Small intestine (tissue), 7 donors: ENCODE measurements around the gene EIF4EBP3. TPM values are rescaled to one million over a fixed set of nuclear protein-coding genes. Genes with fewer than 3 reads are reported as not detected.

ENCODE experiments used
- DNase-seq, 2 donors: peaks; one replicate each; pipeline versions ENCODE4 v3.0.0 to v3.0.0-alpha.2; 2013
- FAIRE-seq: peaks from 2 replicates; lab custom pipeline; 2012; peaks lifted over from hg19 to GRCh38; lab: Jason Lieb, UNC
- H3K27ac ChIP-seq, 3 donors: one replicate each; pipeline ENCODE4 v1.5.1; 2013; ENCODE audit warnings: low read length in 2 of 3, mild to moderate bottlenecking in 2 of 3, control low read depth in 1 of 3, inconsistent platforms in 1 of 3, low read depth in 1 of 3, moderate library complexity in 1 of 3
- H3K27me3 ChIP-seq, 3 donors: one replicate each; pipeline ENCODE4 v1.6.1; 2013; ENCODE audit warnings: low read length in 3 of 3, inconsistent platforms in 1 of 3; ENCODE audit not compliant: control insufficient read depth in 3 of 3, insufficient read depth in 3 of 3
- H3K36me3 ChIP-seq, 3 donors: one replicate each; pipeline ENCODE4 v1.6.1; 2013; ENCODE audit warnings: low read length in 3 of 3, inconsistent platforms in 1 of 3, low read depth in 1 of 3, mild to moderate bottlenecking in 1 of 3, moderate library complexity in 1 of 3; ENCODE audit not compliant: control insufficient read depth in 3 of 3, insufficient read depth in 2 of 3
- H3K4me1 ChIP-seq, 3 donors: one replicate each; pipeline ENCODE4 v1.6.1; 2013; ENCODE audit warnings: low read length in 2 of 3, inconsistent platforms in 1 of 3, low read depth in 1 of 3, mild to moderate bottlenecking in 1 of 3, moderate library complexity in 1 of 3; ENCODE audit not compliant: control insufficient read depth in 3 of 3, insufficient read depth in 2 of 3
- H3K4me3 ChIP-seq, 3 donors: one replicate each; pipeline ENCODE4 v1.5.1; 2013; ENCODE audit warnings: low read length in 3 of 3, control low read depth in 1 of 3, inconsistent platforms in 1 of 3, low read depth in 1 of 3, mild to moderate bottlenecking in 1 of 3, moderate library complexity in 1 of 3
- H3K9me3 ChIP-seq, 2 donors: one replicate each; pipeline ENCODE4 v1.6.1; 2013; ENCODE audit warnings: low read depth in 1 of 2, low read length in 1 of 2; ENCODE audit not compliant: control insufficient read depth in 2 of 2, insufficient read depth in 1 of 2
- WGBS, 3 donors: extraction: QIAGEN DNeasy Blood & Tissue Kit; methylation state at CpG; one replicate each; pipeline ENCODE4 v1.1.7; 2013; 5-methylcytosine and 5-hydroxymethylcytosine counted together
- polyA plus RNA-seq, 4 donors: library from polyadenylated mRNA; stranded (reverse) in 3 of 4; unstranded in 1 of 4; fragments of 200-250 nt in 3 of 4; fragments of 120-200 nt in 1 of 4; gene quantifications; one replicate each; pipeline versions ENCODE4 v1.2.1 to v1.2.3, GENCODE V29; 2013
- donor health status: healthy with polysubstance abuse.
- donor health status: control.
- donor health status: control.
- donor health status: Bipolar disorder and iron deficiency.
- donor health status: healthy.

The EIF4EBP3 gene
- polyA plus RNA-seq, 4 donors: 20.2 to 100.0 (median 60.7) TPM

GRCh38 chr5:140558542-140558941 is 11.1 kb downstream of the EIF4EBP3 start:
- H3K9me3 ChIP-seq: no peaks in the 10 kb centered on the region
- peaks cover 0 to 15% (median 6%) of the 10 kb centered on the region in 3 donors for H3K4me1 ChIP-seq
- H3K4me3 ChIP-seq: no peak overlapping the region
- H3K36me3 ChIP-seq: peaks cover 0 to 31% (median 0%) of the 10 kb centered on the region in 3 donors
- DNase-seq (no peak), FAIRE-seq (no peak)
- WGBS, 3 donors: 92 to 98% (median 98%) methylated on average over 9 of the region's 9 CpGs
- H3K27ac ChIP-seq: no peak overlapping the region
- H3K27me3 ChIP-seq: no peaks in the 10 kb centered on the region

GRCh38 chr5:140560227-140560626 is 12.8 kb downstream of the EIF4EBP3 start:
- H3K9me3 ChIP-seq: no peaks in the 10 kb centered on the region
- FAIRE-seq (no peak), DNase-seq (no peak)
- no peaks in the 10 kb centered on the region for H3K27me3 ChIP-seq
- 90 to 94% (median 92%) methylated on average over 10 of the region's 10 CpGs for WGBS, 3 donors
- no peak overlapping the region for H3K27ac ChIP-seq
- H3K36me3 ChIP-seq: peaks cover 0 to 31% (median 0%) of the 10 kb centered on the region in 3 donors
- no peak overlapping the region for H3K4me3 ChIP-seq
- H3K4me1 ChIP-seq: peaks cover 0 to 13% (median 11%) of the 10 kb centered on the region in 3 donors

GRCh38 chr5:140561753-140562523 is 14.5 kb downstream of the EIF4EBP3 start:
- H3K4me3 ChIP-seq: no peak overlapping the region
- DNase-seq (no peak), FAIRE-seq (no peak)
- no peak overlapping the region for H3K27ac ChIP-seq
- no peaks in the 10 kb centered on the region for H3K9me3 ChIP-seq
- WGBS, 3 donors: 87 to 95% (median 92%) methylated on average over 10 of the region's 10 CpGs
- no peaks in the 10 kb centered on the region for H3K27me3 ChIP-seq
- peaks cover 0 to 40% (median 2%) of the 10 kb centered on the region in 3 donors for H3K36me3 ChIP-seq
- peaks cover 0 to 14% (median 9%) of the 10 kb centered on the region in 3 donors for H3K4me1 ChIP-seq

- 58 to 74% (median 68%) methylated on average over 8 of the region's 8 CpGs for WGBS, 3 donors
- Histone ChIP-seq H3K27me3 (no peaks in the 10 kb centered on the region), H3K27ac (peak overlapping the region; percentile 95 to 96 (median 95)), H3K4me3 (peak overlapping the region in 2 of 3 donors; percentile 64 to 85), H3K4me1 (peaks cover 0 to 10% (median 9%) of the 10 kb centered on the region in 3 donors), H3K9me3 (no peaks in the 10 kb centered on the region), H3K36me3 (peaks cover 0 to 52% (median 2%) of the 10 kb centered on the region in 3 donors)
- FAIRE-seq: no peak
- no peak for DNase-seq
Observed at GRCh38 chr5:140563596-140563995, 16.1 kb downstream of the EIF4EBP3 start.

DNA sequence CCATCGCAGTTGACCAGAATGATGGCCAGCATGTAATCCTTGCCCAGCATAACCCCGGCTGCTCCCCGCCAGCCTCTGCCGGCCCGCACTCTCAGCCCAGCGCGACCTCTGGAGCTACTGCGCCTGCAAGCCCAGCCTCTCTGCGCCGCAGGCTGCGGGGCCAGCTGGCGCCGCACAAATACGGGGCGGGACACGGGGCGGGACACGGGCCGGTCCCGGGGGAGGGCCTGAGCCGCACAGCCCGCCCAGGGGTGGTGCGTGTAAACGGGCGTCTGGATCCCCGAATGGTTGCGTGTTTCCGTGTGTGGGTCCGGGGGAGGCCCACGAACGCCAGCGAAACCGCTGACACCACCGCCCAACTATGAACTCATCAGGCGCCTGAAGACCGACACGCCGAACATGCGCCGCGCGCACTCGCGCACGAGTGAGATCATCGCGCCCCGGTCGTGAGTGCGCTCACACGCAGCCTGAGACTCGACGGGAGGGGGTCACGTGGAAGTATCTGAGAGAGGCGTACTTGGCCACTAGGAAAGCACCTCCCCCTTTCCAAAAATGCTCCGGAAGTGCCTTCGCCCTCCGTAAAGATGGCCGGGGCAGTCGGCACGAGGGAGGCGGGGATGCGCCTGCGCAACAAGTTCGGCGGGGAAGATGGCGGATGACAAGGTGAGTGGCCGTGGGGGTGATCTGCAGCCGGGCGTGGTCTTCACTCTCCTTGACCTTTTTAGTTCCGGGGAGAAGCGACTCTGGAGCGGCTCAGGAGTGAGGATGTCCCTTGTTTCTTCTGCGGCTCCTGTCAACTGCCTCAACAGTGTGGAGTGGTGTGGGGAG is 16.9 kb downstream of the EIF4EBP3 start, which contains the start of the genes APBB3 and SLC35A4:
APBB3 (minus strand) TSS at position 403 of the 828 bp plus-strand sequence; CDS start at position 50, 353 bp downstream.
SLC35A4 (plus strand) TSS at position 633 of the 828 bp plus-strand sequence. CDS start 2,342 bp downstream, outside the sequence.
- WGBS, 3 donors: 0 to 1% (median 1%) methylated on average over 74 of the region's 74 CpGs
- no peaks in the 10 kb centered on the region for H3K27me3 ChIP-seq
- peaks cover 0 to 54% (median 2%) of the 10 kb centered on the region in 3 donors for H3K36me3 ChIP-seq
- DNase-seq: peak; percentile 98 to 99
- peak within 1 kb of the TSS; percentile 95 to 96 (median 95) for H3K27ac ChIP-seq
- peaks cover 0 to 15% (median 10%) of the 10 kb centered on the region in 3 donors for H3K4me1 ChIP-seq
- no peaks in the 10 kb centered on the region for H3K9me3 ChIP-seq
- FAIRE-seq: no peak
- peak within 1 kb of the TSS; percentile 53 to 85 (median 64) for H3K4me3 ChIP-seq

- Histone ChIP-seq H3K4me1 (peaks cover 0 to 15% (median 10%) of the 10 kb centered on the region in 3 donors), H3K27me3 (no peaks in the 10 kb centered on the region), H3K36me3 (peaks cover 0 to 55% (median 2%) of the 10 kb centered on the region in 3 donors), H3K9me3 (no peaks in the 10 kb centered on the region), H3K27ac (peak overlapping the region; percentile 95 to 96 (median 95)), H3K4me3 (peak overlapping the region; percentile 53 to 85 (median 64))
- FAIRE-seq: no peak
- WGBS, 3 donors: 0 to 5% (median 2%) methylated on average over 13 of the region's 13 CpGs
- DNase-seq: no peak
Observed at GRCh38 chr5:140565024-140565779, 17.7 kb downstream of the EIF4EBP3 start.

GRCh38 chr5:140565780-140566095 is 18.3 kb downstream of the EIF4EBP3 start:
- no peak for DNase-seq
- peak overlapping the region in 1 of 3 donors; percentile 96 for H3K27ac ChIP-seq
- 76 to 81% (median 77%) methylated on average over 4 of the region's 4 CpGs for WGBS, 3 donors

More at GRCh38 chr5:140565780-140566095, 18.3 kb downstream of the EIF4EBP3 start:
- no peak for FAIRE-seq
- peaks cover 0 to 51% (median 2%) of the 10 kb centered on the region in 3 donors for H3K36me3 ChIP-seq
- peaks cover 0 to 15% (median 10%) of the 10 kb centered on the region in 3 donors for H3K4me1 ChIP-seq
- H3K9me3 ChIP-seq: no peaks in the 10 kb centered on the region
- H3K4me3 ChIP-seq: peak overlapping the region in 2 of 3 donors; percentile 64 to 85
- no peaks in the 10 kb centered on the region for H3K27me3 ChIP-seq
